K562 (cell line): ENCODE measurements around the gene CNGB1. TPM values are rescaled to one million over a fixed set of nuclear protein-coding genes. Genes with fewer than 3 reads are reported as not detected.
A peak's percentile ranks its signal among the peaks of the same experiment; 100 is the strongest.

Experiments used
- ATAC-seq: fragments of 200-7000 bp; cut with Tn5 transposase; 3 replicates; pipeline ENCODE4 v1.9.1; 2020; ENCODE audit warnings: moderate library complexity
- BruUV-seq: library from RNA; stranded (reverse); fragments of 400-500 nt; replicated peaks from 2 replicates; lab custom pipeline; 2021; lab: Mats Ljungman, UMichigan
- CTCF ChIA-PET: fragments of 300-600 bp; formaldehyde crosslinking; extraction: SDS; loops from one replicate; lab custom pipeline; 2021; ENCODE audit warnings: low intra/inter-chr PET ratio; lab: Yijun Ruan, JAX
- POLR2A ChIA-PET: fragments of 300-600, 350-650 bp; sonication (Branson Sonifier 250); formaldehyde crosslinking; extraction: SDS; loops from one replicate; lab custom pipeline; 2021; ENCODE audit warnings: antibody characterized with exemption, inconsistent platforms; lab: Yijun Ruan, JAX
- DNase-seq, 4 experiments: peaks; one replicate each; pipeline versions ENCODE4 v3.0.0 to v3.0.0-alpha.2; 2011 to 2018; ENCODE audit warnings: low spot score in 3 of 4, mixed read lengths in 3 of 4; ENCODE audit errors: extremely low read depth in 1 of 4
- FAIRE-seq: peaks from 2 replicates; lab custom pipeline; 2011; peaks lifted over from hg19 to GRCh38; lab: Jason Lieb, UNC
- H2AFZ ChIP-seq: 2 replicates; pipeline ENCODE4 v1.6.0; 2011; ENCODE audit warnings: low read depth, low read length, control low read depth, inconsistent platforms
- H3K27ac ChIP-seq: fragments of 200-600 bp; 3 replicates; pipeline ENCODE4 v1.8.0; 2011; ENCODE audit warnings: low read depth, mild to moderate bottlenecking, control low read depth, inconsistent platforms, low read length, moderate library complexity, mixed read lengths; ENCODE audit errors: extremely low read depth
- H3K27me3 ChIP-seq, 2 experiments: fragments of 300-600 bp in 1 of 2; 2 replicates in 1 of 2; 3 replicates in 1 of 2; pipeline versions ENCODE4 v1.6.0 to v1.8.0; 2011; ENCODE audit warnings: inconsistent platforms in 2 of 2, low read length in 2 of 2, mild to moderate bottlenecking in 1 of 2, mixed read lengths in 1 of 2, moderate library complexity in 1 of 2; ENCODE audit not compliant: control insufficient read depth in 2 of 2, insufficient read depth in 2 of 2
- H3K36me3 ChIP-seq: fragments of 300-600 bp; 3 replicates; pipeline ENCODE4 v1.8.0; 2011; ENCODE audit warnings: mild to moderate bottlenecking, low read length, inconsistent platforms; ENCODE audit not compliant: control insufficient read depth, insufficient read depth
- H3K4me1 ChIP-seq, 2 experiments: fragments of 200-600 bp in 1 of 2; replicated peaks in 1 of 2; 2 replicates in 1 of 2; 3 replicates in 1 of 2; pipeline versions ENCODE4 v1.5.1 to v1.8.0; 2011; ENCODE audit warnings: inconsistent platforms in 2 of 2, low read length in 2 of 2, mild to moderate bottlenecking in 1 of 2, mixed read lengths in 1 of 2, moderate library complexity in 1 of 2; ENCODE audit not compliant: control insufficient read depth in 2 of 2, insufficient read depth in 2 of 2
- H3K4me2 ChIP-seq: 2 replicates; pipeline ENCODE4 v1.6.1; 2011; ENCODE audit warnings: low read length, control low read depth, inconsistent platforms, mixed read lengths; ENCODE audit not compliant: insufficient read depth
- H3K4me3 ChIP-seq: fragments of 200-600 bp; sonication (generic), shearing (Covaris generic); 2 replicates; pipeline ENCODE4 v1.5.1; 2016; ENCODE audit warnings: control low read depth, inconsistent platforms
- H3K79me2 ChIP-seq: fragments of 200-600 bp; 3 replicates; pipeline ENCODE4 v1.8.0; 2011; ENCODE audit warnings: low read length, inconsistent platforms; ENCODE audit not compliant: control insufficient read depth, insufficient read depth
- H3K9ac ChIP-seq, 2 experiments: 2 replicates each; pipeline versions ENCODE4 v1.6.0 to v1.6.1; 2011; ENCODE audit warnings: low read depth in 2 of 2, low read length in 2 of 2, control low read depth in 1 of 2, inconsistent platforms in 1 of 2, mild to moderate bottlenecking in 1 of 2, mixed read lengths in 1 of 2; ENCODE audit not compliant: insufficient read depth in 1 of 2
- H3K9me1 ChIP-seq: one replicate; pipeline ENCODE4 v1.6.0; 2011; ENCODE audit warnings: inconsistent platforms, mild to moderate bottlenecking, low read length, moderate library complexity; ENCODE audit not compliant: control insufficient read depth, insufficient read depth
- H3K9me3 ChIP-seq: replicated peaks from 2 replicates; pipeline ENCODE4 v1.5.1; 2011; ENCODE audit warnings: low read depth, low read length, inconsistent platforms; ENCODE audit not compliant: control insufficient read depth, insufficient read depth
- H4K20me1 ChIP-seq: replicated peaks from 2 replicates; pipeline ENCODE4 v1.6.1; 2011; ENCODE audit warnings: low read length, inconsistent platforms, mixed read lengths; ENCODE audit not compliant: control insufficient read depth, insufficient read depth
- DNMT1 ChIP-seq: fragments of 450-650 bp; IDR thresholded peaks from 2 replicates; pipeline ENCODE4 v1.6.1; 2016; ENCODE audit warnings: antibody characterized with exemption, mild to moderate bottlenecking
- POLR2G ChIP-seq: fragments of 200-400 bp; formaldehyde crosslinking; IDR thresholded peaks from 2 replicates; pipeline ENCODE4 v1.6.1; 2017; ENCODE audit warnings: low read depth, mild to moderate bottlenecking, antibody characterized with exemption, low read length, moderate library complexity
- SMARCA4 ChIP-seq: fragments of 450-650 bp; IDR thresholded peaks from 2 replicates; pipeline ENCODE4 v1.6.1; 2016
- ZFPM2 ChIP-seq: fragments of 250-450 bp; sonication (Bioruptor Pico); IDR thresholded peaks from 2 replicates; pipeline ENCODE4 v1.5.1; 2022; ENCODE audit warnings: mild to moderate bottlenecking
- ZNF263 ChIP-seq: sonication (generic); formaldehyde crosslinking; IDR thresholded peaks from 2 replicates; pipeline ENCODE4 v1.8.0; 2022; ENCODE audit warnings: mild to moderate bottlenecking, missing genetic modification reagents, borderline replicate concordance
- ZNF57 ChIP-seq: fragments of 450-650 bp; formaldehyde crosslinking; IDR thresholded peaks from 2 replicates; pipeline ENCODE4 v1.4.0; 2020; ENCODE audit warnings: mild to moderate bottlenecking, moderate library complexity
- WGBS: fragments of 100-300 bp; shearing (Covaris generic); methylation state at CpG from one replicate; pipeline ENCODE4 v1.1.6; 2016; ENCODE audit warnings: low coverage, mixed read lengths; ENCODE audit not compliant: insufficient coverage; ENCODE audit errors: missing lambda C conversion rate; 5-methylcytosine and 5-hydroxymethylcytosine counted together
- in situ Hi-C: fragments of 300-500 bp; cut with MboI; formaldehyde crosslinking; loops from 4 replicates; pipeline ENCODE4 v1.15.0; 2018; ENCODE audit warnings: inconsistent platforms, mixed read lengths
- intact Hi-C: fragments of 100-400 bp; cut with micrococcal nuclease; formaldehyde crosslinking; loops from 2 replicates; pipeline ENCODE4 v1.14.2; 2022
- polyA plus RNA-seq, 8 experiments: library from polyadenylated mRNA; depleted of rRNA in 4 of 8; stranded (reverse) in 5 of 8; unstranded in 3 of 8; fragments of >200 nt; fragmentation: Nextera tagmentation in 2 of 8; fragmentation: Illumina TruSeq in 1 of 8; extraction: Ambion mirVana in 2 of 8; extraction: Trizol in 1 of 8; gene quantifications; 2 replicates each; pipeline versions ENCODE4 v1.2.1 to v1.2.3, GENCODE V29; 2011 to 2014; ENCODE audit warnings: inconsistent platforms in 1 of 8, missing spikeins in 1 of 8
- total RNA-seq, 7 experiments: library from RNA; depleted of rRNA in 6 of 7; stranded (reverse); fragments of >200 nt in 6 of 7; fragmentation: Illumina TruSeq in 2 of 7; extraction: Trizol in 2 of 7; gene quantifications; 2 replicates each; pipeline versions ENCODE4 v1.2.1 to v1.2.3, GENCODE V29; 2011 to 2021; ENCODE audit warnings: low replicate concordance in 1 of 7
- TF ChIP-seq, protein P1 (sequence below): sonication (generic); formaldehyde crosslinking; IDR thresholded peaks from 2 replicates; pipeline ENCODE4 v1.8.1; 2023; ENCODE audit warnings: mild to moderate bottlenecking, missing genetic modification reagents

CNGB1 gene
- total and polyA plus RNA-seq, 9 of the 15 experiments (the other 6 are each of a cell fraction or from before 2014, with no cell fraction given) = not detected

DNA sequence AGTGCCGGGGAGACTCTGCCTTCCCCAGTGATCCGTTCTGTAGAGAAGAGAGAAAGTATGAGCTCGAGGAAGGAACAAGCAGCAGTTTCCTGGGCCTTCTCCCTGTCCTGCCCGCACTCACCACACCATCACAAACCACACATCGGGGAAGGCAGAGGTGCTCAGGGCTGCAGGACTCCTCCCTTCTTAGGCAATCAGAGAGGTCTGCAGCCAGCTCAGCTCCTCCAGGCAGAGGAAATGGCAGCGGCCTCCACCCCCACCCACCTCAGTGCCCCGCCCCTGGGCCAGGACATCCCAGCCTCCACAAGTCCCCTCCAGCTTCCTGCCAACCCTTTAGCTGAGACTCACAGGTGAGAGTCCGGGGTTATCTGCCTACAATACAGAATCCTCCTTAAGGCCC, 27.6 kb upstream of the CNGB1 start:
- no peak overlapping the region for H3K27ac ChIP-seq

DNA sequence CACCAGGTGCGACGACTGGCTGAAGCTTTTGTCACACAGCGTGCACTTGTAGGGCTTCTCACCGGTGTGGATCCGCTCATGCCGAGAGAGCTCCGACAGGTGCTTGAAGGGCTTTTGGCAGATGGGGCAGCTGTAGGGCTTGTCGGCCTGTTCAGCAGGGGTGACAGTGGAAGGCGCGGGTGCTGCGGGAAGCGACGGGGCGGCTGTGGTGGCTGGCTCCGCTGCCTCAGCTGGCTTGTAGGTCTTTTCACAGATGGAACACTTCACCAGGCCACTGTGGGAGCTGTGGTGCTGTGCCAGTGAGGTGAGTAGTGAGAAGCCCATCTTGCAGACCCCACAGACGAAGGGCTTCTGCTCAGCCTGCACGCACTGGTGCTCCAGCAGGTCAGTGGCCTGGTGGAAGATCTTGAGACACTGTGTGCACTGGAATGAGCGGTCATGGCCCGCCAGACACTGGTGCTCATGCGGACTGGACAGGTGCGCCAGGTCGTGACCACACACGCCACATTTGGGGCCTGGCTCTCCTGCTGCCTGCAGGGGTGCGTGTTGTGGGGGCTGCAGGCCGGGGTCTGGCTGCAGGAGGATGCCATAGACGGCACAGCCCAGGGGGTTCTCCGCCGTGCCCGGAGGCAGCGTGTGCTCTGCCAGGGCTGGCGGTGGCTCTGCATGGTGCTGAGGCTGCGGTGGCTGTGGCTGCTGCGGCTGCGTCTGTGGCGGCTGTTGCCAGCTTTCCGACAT, 26.8 kb upstream of the CNGB1 start:
- no peak for ATAC-seq
- in situ Hi-C loops = no loop called here
- H4K20me1 ChIP-seq = peaks cover 5% of the 10 kb centered on the region
- BruUV-seq = no TSS peak
- TF ChIP-seq, protein P1, sequence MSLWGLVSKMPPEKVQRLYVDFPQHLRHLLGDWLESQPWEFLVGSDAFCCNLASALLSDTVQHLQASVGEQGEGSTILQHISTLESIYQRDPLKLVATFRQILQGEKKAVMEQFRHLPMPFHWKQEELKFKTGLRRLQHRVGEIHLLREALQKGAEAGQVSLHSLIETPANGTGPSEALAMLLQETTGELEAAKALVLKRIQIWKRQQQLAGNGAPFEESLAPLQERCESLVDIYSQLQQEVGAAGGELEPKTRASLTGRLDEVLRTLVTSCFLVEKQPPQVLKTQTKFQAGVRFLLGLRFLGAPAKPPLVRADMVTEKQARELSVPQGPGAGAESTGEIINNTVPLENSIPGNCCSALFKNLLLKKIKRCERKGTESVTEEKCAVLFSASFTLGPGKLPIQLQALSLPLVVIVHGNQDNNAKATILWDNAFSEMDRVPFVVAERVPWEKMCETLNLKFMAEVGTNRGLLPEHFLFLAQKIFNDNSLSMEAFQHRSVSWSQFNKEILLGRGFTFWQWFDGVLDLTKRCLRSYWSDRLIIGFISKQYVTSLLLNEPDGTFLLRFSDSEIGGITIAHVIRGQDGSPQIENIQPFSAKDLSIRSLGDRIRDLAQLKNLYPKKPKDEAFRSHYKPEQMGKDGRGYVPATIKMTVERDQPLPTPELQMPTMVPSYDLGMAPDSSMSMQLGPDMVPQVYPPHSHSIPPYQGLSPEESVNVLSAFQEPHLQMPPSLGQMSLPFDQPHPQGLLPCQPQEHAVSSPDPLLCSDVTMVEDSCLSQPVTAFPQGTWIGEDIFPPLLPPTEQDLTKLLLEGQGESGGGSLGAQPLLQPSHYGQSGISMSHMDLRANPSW (CRISPR knock-in tag) = no peak
- TF ChIP-seq POLR2G = 0 out of 2 replicates have a peak, but pooled peaks have one; percentile 2
- TF ChIP-seq, all 486 proteins: peak for 1
- DNase-seq (no peak), FAIRE-seq (no peak)
- H3K27me3 ChIP-seq = no peaks in the 10 kb centered on the region
- H3K9ac ChIP-seq = no peak overlapping the region
- H3K4me2 ChIP-seq = no peak overlapping the region
- WGBS = 89% methylated on average over 34 of the region's 36 CpGs
- POLR2A ChIA-PET = interaction anchor here (0.7 to 1.1 kb wide), 3 partner anchors 12 to 100 kb away, joined by 3 to 5 read pairs (median 3); no protein-coding TSS in a partner anchor
- peaks cover 6% of the 10 kb centered on the region; the same call in 2 of the 3 replicates for H3K79me2 ChIP-seq
- no peak overlapping the region for H3K27ac ChIP-seq
- no peaks in the 10 kb centered on the region for H3K9me3 ChIP-seq
- intact Hi-C loops = loop anchor here (10.0 kb wide), 1 partner anchor 353 kb away; no protein-coding TSS in a partner anchor
- no peak overlapping the region for H3K4me3 ChIP-seq
- CTCF ChIA-PET = no interaction called here
- peaks cover 4% of the 10 kb centered on the region for H3K9me1 ChIP-seq
- H3K36me3 ChIP-seq = peaks cover 20% of the 10 kb centered on the region; the same call in 2 of the 3 replicates
- H2AFZ ChIP-seq = no peak overlapping the region
- peaks cover 24 to 40% of the 10 kb centered on the region in 2 experiments; a peak in 4 of 5 replicates for H3K4me1 ChIP-seq

More for the DNA sequence above, 27.6 kb upstream of the CNGB1 start:
- in situ Hi-C loops = no loop called here
- 63% methylated on average over 5 of the region's 8 CpGs for WGBS
- TF ChIP-seq DNMT1 (no peak), ZFPM2 (CRISPR knock-in tag) (no peak), ZNF263 (0 out of 2 replicates have a peak, but pooled peaks have one; percentile 57), SMARCA4 (no peak), ZNF57 (CRISPR knock-in tag) (no peak)
- peak in 2 of 4 experiments; percentile 23 to 29 for DNase-seq
- Histone ChIP-seq H3K36me3 (peaks cover 27% of the 10 kb centered on the region; the same call in 2 of the 3 replicates), H3K79me2 (peaks cover 6% of the 10 kb centered on the region; the same call in 2 of the 3 replicates), H3K9me3 (no peaks in the 10 kb centered on the region), H3K4me3 (no peak overlapping the region), H3K4me2 (no peak overlapping the region), H3K9ac (no peak overlapping the region), H3K4me1 (peaks cover 24 to 40% of the 10 kb centered on the region in 2 experiments; a peak in 4 of 5 replicates), H3K27me3 (no peaks in the 10 kb centered on the region), H4K20me1 (peaks cover 5% of the 10 kb centered on the region), H3K9me1 (peaks cover 4% of the 10 kb centered on the region), H2AFZ (no peak overlapping the region)
- no peak for ATAC-seq
- ChIA-PET POLR2A (interaction anchor here (1.0 to 1.1 kb wide), 2 partner anchors 26 to 101 kb away, joined by 3 read pairs; no protein-coding TSS in a partner anchor), CTCF (interaction anchor here (3.2 kb wide), 1 partner anchor 99 kb away, joined by 33 read pairs; no protein-coding TSS in a partner anchor)
- peak; percentile 6 for FAIRE-seq
- intact Hi-C loops = loop anchor here (10.0 kb wide), 1 partner anchor 354 kb away; no protein-coding TSS in a partner anchor
- no TSS peak for BruUV-seq
